Suprapubic skin (tissue), 4 donors: Measurements from ENCODE around the gene CCND3. TPM values are rescaled to one million over a fixed set of nuclear protein-coding genes. Genes with fewer than 3 reads are reported as not detected.

ENCODE experiments used
- DNase-seq, 2 donors: peaks; one replicate each; pipeline ENCODE4 v3.0.0-alpha.2; 2019; ENCODE audit warnings: low spot score in 2 of 2
- H3K27ac ChIP-seq: fragments of 200-600 bp; sonication (generic); one replicate; pipeline ENCODE4 v1.5.1; 2019
- H3K27me3 ChIP-seq: fragments of 200-600 bp; sonication (generic); one replicate; pipeline ENCODE4 v1.5.1; 2019
- H3K36me3 ChIP-seq: fragments of 200-600 bp; sonication (generic); one replicate; pipeline ENCODE4 v1.5.1; 2019
- H3K4me1 ChIP-seq: fragments of 200-600 bp; sonication (generic); one replicate; pipeline ENCODE4 v1.5.1; 2019
- H3K4me3 ChIP-seq: fragments of 200-600 bp; sonication (generic); one replicate; pipeline ENCODE4 v1.5.1; 2019; ENCODE audit warnings: mild to moderate bottlenecking
- H3K9me3 ChIP-seq: fragments of 200-600 bp; sonication (generic); one replicate; pipeline ENCODE4 v1.5.1; 2019
- CTCF ChIP-seq, 2 donors: fragments of 200-600 bp in 1 of 2; fragments of 450-650 bp in 1 of 2; sonication (generic) in 1 of 2; IDR thresholded peaks; one replicate each; pipeline ENCODE4 v1.5.1; 2016 to 2019; ENCODE audit warnings: antibody characterized with exemption in 2 of 2, mild to moderate bottlenecking in 1 of 2, moderate library complexity in 1 of 2
- EP300 ChIP-seq: sonication (generic); formaldehyde crosslinking; IDR thresholded peaks from one replicate; pipeline ENCODE4 v1.6.1; 2017; ENCODE audit warnings: antibody characterized with exemption
- POLR2A ChIP-seq, 2 donors: fragments of 450-650 bp; IDR thresholded peaks; one replicate each; pipeline ENCODE4 v1.6.1; 2017; ENCODE audit warnings: antibody characterized with exemption in 2 of 2, mild to moderate bottlenecking in 2 of 2, moderate library complexity in 2 of 2
- POLR2AphosphoS5 ChIP-seq, 3 donors: sonication (generic); formaldehyde crosslinking; IDR thresholded peaks; one replicate each; pipeline ENCODE4 v1.6.1; 2017; ENCODE audit warnings: antibody characterized with exemption in 3 of 3
- WGBS: methylation state at CpG from one replicate; pipeline ENCODE4 v1.1.5; 2018; 5-methylcytosine and 5-hydroxymethylcytosine counted together
- total RNA-seq, 4 donors: library from RNA; depleted of rRNA; stranded (reverse); fragments of >200 nt; gene quantifications; one replicate each; pipeline ENCODE4 v1.1.0, GENCODE V29; 2016

CCND3 gene
- total RNA-seq, 4 donors from 2014 or later, result 106 to 214 (median 132) TPM

- H3K4me1 ChIP-seq, result peaks cover 48% of the 10 kb centered on the region
- H3K27me3 ChIP-seq, result no peaks in the 10 kb centered on the region
- WGBS, result 73% methylated on average over 4 of the region's 8 CpGs
- no peak overlapping the region for H3K27ac ChIP-seq
- no peak for TF ChIP-seq POLR2A (IDR thresholded peaks at IDR 0.05)
- TF ChIP-seq CTCF (IDR thresholded peaks at IDR 0.05), result no peak
- TF ChIP-seq EP300, result no peak
- no peak for DNase-seq
- H3K4me3 ChIP-seq, result no peak overlapping the region
- peaks cover 53% of the 10 kb centered on the region for H3K36me3 ChIP-seq
- no peaks in the 10 kb centered on the region for H3K9me3 ChIP-seq
Measured at GRCh38 chr6:41935685-41936072, 5.9 kb downstream of the CCND3 start.

GRCh38 chr6:41935193-41935574, 6.4 kb downstream of the CCND3 start:
- Histone ChIP-seq H3K9me3 (no peaks in the 10 kb centered on the region), H3K4me1 (peaks cover 43% of the 10 kb centered on the region), H3K27me3 (no peaks in the 10 kb centered on the region), H3K36me3 (peaks cover 58% of the 10 kb centered on the region), H3K27ac (no peak overlapping the region), H3K4me3 (no peak overlapping the region)
- TF ChIP-seq POLR2A (IDR thresholded peaks at IDR 0.05) (no peak), EP300 (no peak), POLR2AphosphoS5 (IDR thresholded peaks at IDR 0.05) (no peak), CTCF (IDR thresholded peaks at IDR 0.05) (no peak)
- WGBS, result 60% methylated on average over 1 of the region's 1 CpG
- DNase-seq, result no peak

GRCh38 chr6:41934278-41935192, 7.1 kb downstream of the CCND3 start:
- no peak for TF ChIP-seq EP300
- TF ChIP-seq POLR2A (IDR thresholded peaks at IDR 0.05), result no peak
- no peak for TF ChIP-seq CTCF (IDR thresholded peaks at IDR 0.05)
- TF ChIP-seq POLR2AphosphoS5 (IDR thresholded peaks at IDR 0.05), result no peak
- Histone ChIP-seq H3K4me1 (peaks cover 37% of the 10 kb centered on the region), H3K36me3 (peaks cover 64% of the 10 kb centered on the region), H3K4me3 (no peak overlapping the region), H3K9me3 (no peaks in the 10 kb centered on the region), H3K27ac (no peak overlapping the region), H3K27me3 (no peaks in the 10 kb centered on the region)
- no peak for DNase-seq
- WGBS, result 74% methylated on average over 7 of the region's 7 CpGs

- peaks cover 15% of the 10 kb centered on the region for H3K4me1 ChIP-seq
- H3K9me3 ChIP-seq, result no peaks in the 10 kb centered on the region
- no peak overlapping the region for H3K4me3 ChIP-seq
- no peak overlapping the region for H3K27ac ChIP-seq
- no peaks in the 10 kb centered on the region for H3K27me3 ChIP-seq
- H3K36me3 ChIP-seq, result peaks cover 85% of the 10 kb centered on the region
- no peak for DNase-seq
- TF ChIP-seq EP300, result no peak
- TF ChIP-seq CTCF (IDR thresholded peaks at IDR 0.05), result no peak
- TF ChIP-seq POLR2A (IDR thresholded peaks at IDR 0.05), result no peak
- no peak for TF ChIP-seq POLR2AphosphoS5 (IDR thresholded peaks at IDR 0.05)
- WGBS, result 93% methylated on average over 15 of the region's 15 CpGs
Measured at GRCh38 chr6:41932378-41932777, 9.2 kb downstream of the CCND3 start.

- Histone ChIP-seq H3K27me3 (no peaks in the 10 kb centered on the region), H3K27ac (no peak overlapping the region), H3K36me3 (peaks cover 89% of the 10 kb centered on the region), H3K9me3 (no peaks in the 10 kb centered on the region), H3K4me1 (peaks cover 11% of the 10 kb centered on the region), H3K4me3 (no peak overlapping the region)
- no peak for TF ChIP-seq CTCF (IDR thresholded peaks at IDR 0.05)
- TF ChIP-seq POLR2A (IDR thresholded peaks at IDR 0.05), result no peak
- TF ChIP-seq POLR2AphosphoS5 (IDR thresholded peaks at IDR 0.05), result no peak
- TF ChIP-seq EP300, result no peak
- WGBS, result 42% methylated on average over 2 of the region's 2 CpGs
- DNase-seq, result no peak
Measured at GRCh38 chr6:41931792-41932191, 9.8 kb downstream of the CCND3 start.
